SK-N-SH treated with all-trans-retinoic acid at 6 μM for 48 hours (cell line): ENCODE measurements around the gene GLRX5.

Experiments used
- ATAC-seq: fragments of 200-7000 bp; cut with Tn5 transposase; 3 replicates; pipeline ENCODE4 v1.9.1; 2020; ENCODE audit warnings: mild to moderate bottlenecking, moderate library complexity
- ARNTL ChIP-seq: fragments of 450-650 bp; formaldehyde crosslinking; IDR thresholded peaks from 2 replicates; pipeline ENCODE4 v1.5.0; 2020; ENCODE audit warnings: low read depth, mild to moderate bottlenecking, moderate library complexity, borderline replicate concordance
- BACH2 ChIP-seq: fragments of 250-450 bp; sonication (Bioruptor Pico); IDR thresholded peaks from 2 replicates; pipeline ENCODE4 v1.9.0; 2021; ENCODE audit warnings: mild to moderate bottlenecking, borderline replicate concordance
- CSDC2 ChIP-seq: fragments of 250-450 bp; sonication (Bioruptor Pico); IDR thresholded peaks from 2 replicates; pipeline ENCODE4 v1.5.0; 2020; ENCODE audit warnings: mild to moderate bottlenecking, moderate library complexity
- ESRRG ChIP-seq: fragments of 250-450 bp; sonication (Bioruptor Pico); IDR thresholded peaks from 2 replicates; pipeline ENCODE4 v1.6.1; 2021; ENCODE audit warnings: mild to moderate bottlenecking
- GLIS3 ChIP-seq: fragments of 250-450 bp; sonication (Bioruptor Pico); IDR thresholded peaks from 2 replicates; pipeline ENCODE4 v1.5.0; 2020; ENCODE audit warnings: mild to moderate bottlenecking, moderate library complexity
- ISL1 ChIP-seq: fragments of 250-450 bp; sonication (Bioruptor Pico); IDR thresholded peaks from 2 replicates; pipeline ENCODE4 v2.1.2; 2022; ENCODE audit warnings: mild to moderate bottlenecking, moderate library complexity
- OSR1 ChIP-seq: fragments of 250-450 bp; sonication (Bioruptor Pico); IDR thresholded peaks from 2 replicates; pipeline ENCODE4 v1.8.0; 2022; ENCODE audit warnings: moderate library complexity, mild to moderate bottlenecking, inconsistent platforms
- PPARA ChIP-seq: fragments of 250-450 bp; sonication (Bioruptor Pico); IDR thresholded peaks from 2 replicates; pipeline ENCODE4 v1.5.0; 2020; ENCODE audit warnings: mild to moderate bottlenecking, borderline replicate concordance
- RARB ChIP-seq: fragments of 250-450 bp; sonication (Bioruptor Pico); IDR thresholded peaks from 2 replicates; pipeline ENCODE4 v1.8.0; 2021; ENCODE audit warnings: mild to moderate bottlenecking, moderate library complexity
- SNAI2 ChIP-seq: fragments of 250-450 bp; sonication (Bioruptor Pico); IDR thresholded peaks from 2 replicates; pipeline ENCODE4 v1.5.0; 2020; ENCODE audit warnings: mild to moderate bottlenecking, moderate library complexity
- TCF4 ChIP-seq: fragments of 250-450 bp; sonication (Bioruptor Pico); IDR thresholded peaks from 2 replicates; pipeline ENCODE4 v1.8.0; 2021; ENCODE audit warnings: mild to moderate bottlenecking, moderate library complexity, borderline replicate concordance
- TOX ChIP-seq: fragments of 250-450 bp; sonication (Bioruptor Pico); IDR thresholded peaks from 2 replicates; pipeline ENCODE4 v1.8.0; 2021; ENCODE audit warnings: mild to moderate bottlenecking, moderate library complexity, borderline replicate concordance
- ZC3H10 ChIP-seq: fragments of 250-450 bp; sonication (Bioruptor Pico); IDR thresholded peaks from 2 replicates; pipeline ENCODE4 v1.5.1; 2021; ENCODE audit warnings: mild to moderate bottlenecking, moderate library complexity
- ZFP3 ChIP-seq: fragments of 250-450 bp; sonication (Bioruptor Pico); IDR thresholded peaks from 2 replicates; pipeline ENCODE4 v1.5.0; 2020; ENCODE audit warnings: mild to moderate bottlenecking, moderate library complexity
- ZFP30 ChIP-seq: fragments of 450-650 bp; formaldehyde crosslinking; IDR thresholded peaks from 2 replicates; pipeline ENCODE4 v1.5.0; 2022; ENCODE audit warnings: mild to moderate bottlenecking, moderate library complexity
- ZNF565 ChIP-seq: fragments of 450-650 bp; formaldehyde crosslinking; conservative IDR thresholded peaks from 2 replicates; pipeline ENCODE4 v1.5.0; 2020; ENCODE audit warnings: low read depth, mild to moderate bottlenecking, moderate library complexity
- ZNF70 ChIP-seq: fragments of 450-650 bp; formaldehyde crosslinking; IDR thresholded peaks from 2 replicates; pipeline ENCODE4 v1.5.0; 2020; ENCODE audit warnings: mild to moderate bottlenecking, moderate library complexity
- ZNF8 ChIP-seq: fragments of 450-650 bp; formaldehyde crosslinking; IDR thresholded peaks from 2 replicates; pipeline ENCODE4 v1.5.0; 2020; ENCODE audit warnings: mild to moderate bottlenecking, moderate library complexity
- TF ChIP-seq, protein P1 (sequence below): fragments of 250-450 bp; sonication (Bioruptor Pico); IDR thresholded peaks from 2 replicates; pipeline ENCODE4 v1.5.1; 2020; ENCODE audit warnings: low read depth, mild to moderate bottlenecking, moderate library complexity
- TF ChIP-seq, protein P2 (sequence below): fragments of 250-450 bp; sonication (Bioruptor Pico); IDR thresholded peaks from 2 replicates; pipeline ENCODE4 v1.5.0; 2020; ENCODE audit warnings: mild to moderate bottlenecking, moderate library complexity
- TF ChIP-seq, protein P3 (sequence below): fragments of 250-450 bp; sonication (Bioruptor Pico); IDR thresholded peaks from 2 replicates; pipeline ENCODE4 v1.5.1; 2021; ENCODE audit warnings: mild to moderate bottlenecking, moderate library complexity
- TF ChIP-seq, protein P4 (sequence below): fragments of 250-450 bp; sonication (Bioruptor Pico); IDR thresholded peaks from 2 replicates; pipeline ENCODE4 v1.8.0; 2020; ENCODE audit warnings: mild to moderate bottlenecking, moderate library complexity, borderline replicate concordance

The GLRX5 gene

DNA sequence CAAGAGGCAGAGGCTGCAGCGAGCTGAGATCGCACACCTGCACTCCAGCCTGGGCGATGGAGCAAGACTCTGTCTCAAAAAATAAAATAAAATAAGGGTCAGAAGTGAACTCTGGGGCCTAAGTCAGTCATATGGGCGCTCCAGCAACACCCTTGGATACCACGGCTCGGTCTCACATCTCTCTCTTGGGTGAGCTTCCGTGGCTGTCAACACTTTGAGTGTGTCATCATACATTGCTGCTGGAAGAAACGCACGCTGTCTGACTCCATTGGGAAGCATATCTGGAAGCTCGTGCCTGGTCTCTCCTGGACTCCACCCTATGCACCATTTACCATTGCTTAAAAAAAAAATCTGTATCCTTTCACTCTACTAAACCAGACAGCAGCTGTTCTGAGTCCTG, 20.2 kb downstream of the GLRX5 start:
- TF ChIP-seq TCF4 (CRISPR knock-in tag) (no peak), ZNF565 (CRISPR knock-in tag) (no peak), ZNF8 (no peak), TOX (no peak), BACH2 (CRISPR knock-in tag) (no peak), ZFP3 (CRISPR knock-in tag) (no peak), RARB (CRISPR knock-in tag) (no peak), ARNTL (no peak)
- TF ChIP-seq, protein P1, sequence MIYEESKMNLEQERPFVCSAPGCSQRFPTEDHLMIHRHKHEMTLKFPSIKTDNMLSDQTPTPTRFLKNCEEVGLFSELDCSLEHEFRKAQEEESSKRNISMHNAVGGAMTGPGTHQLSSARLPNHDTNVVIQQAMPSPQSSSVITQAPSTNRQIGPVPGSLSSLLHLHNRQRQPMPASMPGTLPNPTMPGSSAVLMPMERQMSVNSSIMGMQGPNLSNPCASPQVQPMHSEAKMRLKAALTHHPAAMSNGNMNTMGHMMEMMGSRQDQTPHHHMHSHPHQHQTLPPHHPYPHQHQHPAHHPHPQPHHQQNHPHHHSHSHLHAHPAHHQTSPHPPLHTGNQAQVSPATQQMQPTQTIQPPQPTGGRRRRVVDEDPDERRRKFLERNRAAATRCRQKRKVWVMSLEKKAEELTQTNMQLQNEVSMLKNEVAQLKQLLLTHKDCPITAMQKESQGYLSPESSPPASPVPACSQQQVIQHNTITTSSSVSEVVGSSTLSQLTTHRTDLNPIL (CRISPR knock-in tag) = no peak
- ATAC-seq = no peak

- no peak for ATAC-seq
- TF ChIP-seq, protein P2, sequence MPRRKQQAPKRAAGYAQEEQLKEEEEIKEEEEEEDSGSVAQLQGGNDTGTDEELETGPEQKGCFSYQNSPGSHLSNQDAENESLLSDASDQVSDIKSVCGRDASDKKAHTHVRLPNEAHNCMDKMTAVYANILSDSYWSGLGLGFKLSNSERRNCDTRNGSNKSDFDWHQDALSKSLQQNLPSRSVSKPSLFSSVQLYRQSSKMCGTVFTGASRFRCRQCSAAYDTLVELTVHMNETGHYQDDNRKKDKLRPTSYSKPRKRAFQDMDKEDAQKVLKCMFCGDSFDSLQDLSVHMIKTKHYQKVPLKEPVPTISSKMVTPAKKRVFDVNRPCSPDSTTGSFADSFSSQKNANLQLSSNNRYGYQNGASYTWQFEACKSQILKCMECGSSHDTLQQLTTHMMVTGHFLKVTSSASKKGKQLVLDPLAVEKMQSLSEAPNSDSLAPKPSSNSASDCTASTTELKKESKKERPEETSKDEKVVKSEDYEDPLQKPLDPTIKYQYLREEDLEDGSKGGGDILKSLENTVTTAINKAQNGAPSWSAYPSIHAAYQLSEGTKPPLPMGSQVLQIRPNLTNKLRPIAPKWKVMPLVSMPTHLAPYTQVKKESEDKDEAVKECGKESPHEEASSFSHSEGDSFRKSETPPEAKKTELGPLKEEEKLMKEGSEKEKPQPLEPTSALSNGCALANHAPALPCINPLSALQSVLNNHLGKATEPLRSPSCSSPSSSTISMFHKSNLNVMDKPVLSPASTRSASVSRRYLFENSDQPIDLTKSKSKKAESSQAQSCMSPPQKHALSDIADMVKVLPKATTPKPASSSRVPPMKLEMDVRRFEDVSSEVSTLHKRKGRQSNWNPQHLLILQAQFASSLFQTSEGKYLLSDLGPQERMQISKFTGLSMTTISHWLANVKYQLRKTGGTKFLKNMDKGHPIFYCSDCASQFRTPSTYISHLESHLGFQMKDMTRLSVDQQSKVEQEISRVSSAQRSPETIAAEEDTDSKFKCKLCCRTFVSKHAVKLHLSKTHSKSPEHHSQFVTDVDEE (CRISPR knock-in tag) = no peak
- no peak for TF ChIP-seq ZC3H10 (CRISPR knock-in tag)
These were observed 22.4 kb downstream of the GLRX5 start for GRCh38 chr14:95557291-95557690.

DNA sequence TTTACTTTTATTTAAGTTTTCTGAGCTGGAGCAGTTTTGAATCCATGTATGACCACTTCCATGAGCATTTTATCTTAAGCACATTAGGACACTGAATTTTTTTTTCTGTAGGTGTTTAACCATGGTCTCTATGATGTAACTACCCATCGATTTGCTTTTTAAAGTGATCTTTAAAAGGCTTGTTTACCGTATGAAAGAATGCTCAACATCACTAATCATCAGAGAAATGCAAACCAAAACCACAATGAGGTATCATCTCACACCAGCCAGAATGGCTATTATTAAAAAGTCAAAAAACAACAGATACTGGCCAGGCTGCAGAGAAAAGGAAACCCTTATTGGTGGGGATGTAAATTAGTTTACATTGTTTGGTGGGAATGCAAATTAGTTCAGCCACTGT, 23.0 kb downstream of the GLRX5 start:
- no peak for ATAC-seq

GRCh38 chr14:95559203-95559602, 24.4 kb downstream of the GLRX5 start:
- TF ChIP-seq TCF4 (CRISPR knock-in tag) (no peak), ZNF8 (no peak), OSR1 (CRISPR knock-in tag) (no peak), ZC3H10 (CRISPR knock-in tag) (no peak), GLIS3 (CRISPR knock-in tag) (no peak), ESRRG (CRISPR knock-in tag) (no peak), RARB (CRISPR knock-in tag) (no peak), SNAI2 (no peak), BACH2 (CRISPR knock-in tag) (no peak), ISL1 (no peak), ZFP3 (CRISPR knock-in tag) (no peak), ZNF70 (CRISPR knock-in tag) (no peak), ZFP30 (CRISPR knock-in tag) (no peak), PPARA (CRISPR knock-in tag) (no peak), CSDC2 (CRISPR knock-in tag) (no peak)
- TF ChIP-seq, protein P2 (CRISPR knock-in tag) = no peak
- TF ChIP-seq, protein P3, sequence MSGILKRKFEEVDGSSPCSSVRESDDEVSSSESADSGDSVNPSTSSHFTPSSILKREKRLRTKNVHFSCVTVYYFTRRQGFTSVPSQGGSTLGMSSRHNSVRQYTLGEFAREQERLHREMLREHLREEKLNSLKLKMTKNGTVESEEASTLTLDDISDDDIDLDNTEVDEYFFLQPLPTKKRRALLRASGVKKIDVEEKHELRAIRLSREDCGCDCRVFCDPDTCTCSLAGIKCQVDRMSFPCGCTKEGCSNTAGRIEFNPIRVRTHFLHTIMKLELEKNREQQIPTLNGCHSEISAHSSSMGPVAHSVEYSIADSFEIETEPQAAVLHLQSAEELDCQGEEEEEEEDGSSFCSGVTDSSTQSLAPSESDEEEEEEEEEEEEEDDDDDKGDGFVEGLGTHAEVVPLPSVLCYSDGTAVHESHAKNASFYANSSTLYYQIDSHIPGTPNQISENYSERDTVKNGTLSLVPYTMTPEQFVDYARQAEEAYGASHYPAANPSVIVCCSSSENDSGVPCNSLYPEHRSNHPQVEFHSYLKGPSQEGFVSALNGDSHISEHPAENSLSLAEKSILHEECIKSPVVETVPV (CRISPR knock-in tag) = no peak
- TF ChIP-seq, protein P4, sequence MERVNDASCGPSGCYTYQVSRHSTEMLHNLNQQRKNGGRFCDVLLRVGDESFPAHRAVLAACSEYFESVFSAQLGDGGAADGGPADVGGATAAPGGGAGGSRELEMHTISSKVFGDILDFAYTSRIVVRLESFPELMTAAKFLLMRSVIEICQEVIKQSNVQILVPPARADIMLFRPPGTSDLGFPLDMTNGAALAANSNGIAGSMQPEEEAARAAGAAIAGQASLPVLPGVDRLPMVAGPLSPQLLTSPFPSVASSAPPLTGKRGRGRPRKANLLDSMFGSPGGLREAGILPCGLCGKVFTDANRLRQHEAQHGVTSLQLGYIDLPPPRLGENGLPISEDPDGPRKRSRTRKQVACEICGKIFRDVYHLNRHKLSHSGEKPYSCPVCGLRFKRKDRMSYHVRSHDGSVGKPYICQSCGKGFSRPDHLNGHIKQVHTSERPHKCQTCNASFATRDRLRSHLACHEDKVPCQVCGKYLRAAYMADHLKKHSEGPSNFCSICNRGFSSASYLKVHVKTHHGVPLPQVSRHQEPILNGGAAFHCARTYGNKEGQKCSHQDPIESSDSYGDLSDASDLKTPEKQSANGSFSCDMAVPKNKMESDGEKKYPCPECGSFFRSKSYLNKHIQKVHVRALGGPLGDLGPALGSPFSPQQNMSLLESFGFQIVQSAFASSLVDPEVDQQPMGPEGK = no peak
- TF ChIP-seq, protein P1 (CRISPR knock-in tag) = no peak
- no peak for ATAC-seq

More for the DNA sequence above, 23.0 kb downstream of the GLRX5 start:
- no peak for TF ChIP-seq ZNF70 (CRISPR knock-in tag)
